ENCODE data around the gene IFNL4.

The IFNL4 gene

DNA sequence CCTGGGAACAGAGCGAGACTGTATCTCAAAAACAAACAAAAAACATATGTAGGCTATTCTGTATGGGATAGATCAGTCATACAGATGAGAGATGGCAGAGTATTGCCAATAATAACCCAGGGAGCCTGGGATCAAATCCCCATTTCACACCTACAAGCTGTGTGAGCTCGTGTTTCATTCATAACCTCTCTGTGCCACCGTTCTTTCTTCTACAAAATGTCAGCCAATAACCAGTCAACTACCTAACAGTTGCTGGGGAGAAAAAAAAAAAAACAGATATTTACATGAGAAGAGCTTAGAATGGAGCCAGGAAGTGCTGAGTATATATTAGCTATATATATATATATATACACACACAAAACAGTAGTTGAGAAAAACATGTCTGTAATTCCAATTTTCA lies 13.0 kb upstream of the IFNL4 start:
- DNase-seq (ENCODE audit: insufficient read length, low spot score) (no peak), FAIRE-seq (no peak)
- no peak for TF ChIP-seq POLR2AphosphoS5 (IDR thresholded peaks at IDR 0.05; ENCODE audit: low read depth, low read length)
- no peak for TF ChIP-seq POLR2A (IDR thresholded peaks at IDR 0.05; ENCODE audit: low read depth, low read length)
- TF ChIP-seq SPI1 (IDR thresholded peaks at IDR 0.05; ENCODE audit: low read depth, low read length), result no peak
- no peak for TF ChIP-seq PAX5 (IDR thresholded peaks at IDR 0.05; ENCODE audit: insufficient read depth, low read length, severe bottlenecking)
- TF ChIP-seq TAF1 (IDR thresholded peaks at IDR 0.05; ENCODE audit: low read depth, low read length), result no peak
- no peak for TF ChIP-seq POU2F2 (IDR thresholded peaks at IDR 0.05; ENCODE audit: low read depth, low read length)

DNA sequence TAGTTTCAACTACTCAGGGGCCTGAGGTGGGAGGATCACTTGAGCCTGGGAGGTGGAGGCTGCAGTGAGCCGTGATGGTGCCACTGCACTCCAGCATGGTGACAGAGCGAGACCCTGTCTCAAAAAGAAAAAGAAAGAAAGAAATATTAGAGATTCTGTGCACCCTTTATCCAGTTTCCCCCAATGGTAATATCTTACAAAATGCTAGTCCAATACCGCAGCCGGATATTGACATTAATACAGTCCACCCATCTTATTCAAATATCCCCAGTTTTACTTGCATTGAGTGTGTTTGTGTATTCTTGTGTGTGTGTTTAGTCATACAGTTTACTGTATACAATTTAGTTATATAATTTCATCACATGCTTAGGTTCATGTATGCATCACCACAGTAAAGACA lies 8.6 kb upstream of the IFNL4 start:
- TF ChIP-seq PAX5 (IDR thresholded peaks at IDR 0.05; ENCODE audit: insufficient read depth, low read length, severe bottlenecking), result no peak
- no peak for TF ChIP-seq POLR2A (IDR thresholded peaks at IDR 0.05; ENCODE audit: low read depth, low read length)
- TF ChIP-seq TAF1 (IDR thresholded peaks at IDR 0.05; ENCODE audit: low read depth, low read length), result no peak
- TF ChIP-seq POU2F2 (IDR thresholded peaks at IDR 0.05; ENCODE audit: low read depth, low read length), result no peak
- TF ChIP-seq SPI1 (IDR thresholded peaks at IDR 0.05; ENCODE audit: low read depth, low read length), result no peak
- TF ChIP-seq POLR2AphosphoS5 (IDR thresholded peaks at IDR 0.05; ENCODE audit: low read depth, low read length), result no peak
- FAIRE-seq (no peak), DNase-seq (ENCODE audit: insufficient read length, low spot score) (no peak)

DNA sequence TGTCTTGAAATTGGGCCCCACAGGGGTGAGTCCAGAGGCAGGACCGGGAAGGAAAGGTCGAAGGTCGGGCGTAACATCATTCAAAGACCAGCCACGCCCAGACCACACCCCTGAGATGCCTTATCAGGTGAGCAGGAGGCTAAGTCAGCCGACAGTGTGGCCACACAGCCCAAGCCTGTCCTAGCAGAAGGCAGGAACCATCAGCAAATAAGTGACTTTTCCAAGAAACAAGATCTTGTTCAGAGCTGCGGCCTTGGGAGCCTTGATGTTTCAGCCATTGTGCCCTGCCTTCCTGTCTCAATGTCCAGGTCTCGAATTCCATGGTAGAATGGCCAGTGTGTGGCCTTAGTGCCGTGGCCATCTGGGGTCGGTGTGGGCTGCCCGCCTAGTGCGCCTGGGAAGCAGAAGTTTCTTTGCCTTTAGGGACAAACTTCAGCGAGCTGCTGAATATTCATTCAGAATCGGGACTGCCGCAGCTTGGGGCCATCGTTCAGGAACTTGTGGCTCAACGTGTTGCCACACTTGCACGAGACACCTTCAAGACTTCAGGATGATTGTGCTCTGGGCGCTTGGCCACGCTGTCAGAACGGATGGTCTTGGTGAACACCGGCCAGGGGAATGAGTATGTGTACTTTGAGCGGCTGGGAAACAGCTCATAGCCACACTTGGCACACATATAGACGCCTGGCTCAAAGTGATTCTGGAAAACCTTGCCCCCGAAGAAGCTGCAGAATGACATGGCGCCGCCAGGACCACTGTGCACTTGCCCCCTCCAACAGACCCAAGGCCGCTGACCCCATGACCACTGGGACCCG lies 6.1 kb upstream of the IFNL4 start:
- TF ChIP-seq POLR2A (IDR thresholded peaks at IDR 0.05; ENCODE audit: low read depth, low read length), result no peak
- no peak for TF ChIP-seq SPI1 (IDR thresholded peaks at IDR 0.05; ENCODE audit: low read depth, low read length)
- TF ChIP-seq POU2F2 (IDR thresholded peaks at IDR 0.05; ENCODE audit: low read depth, low read length), result no peak
- no peak for TF ChIP-seq POLR2AphosphoS5 (IDR thresholded peaks at IDR 0.05; ENCODE audit: low read depth, low read length)
- no peak for TF ChIP-seq TAF1 (IDR thresholded peaks at IDR 0.05; ENCODE audit: low read depth, low read length)
- no peak for TF ChIP-seq PAX5 (IDR thresholded peaks at IDR 0.05; ENCODE audit: insufficient read depth, low read length, severe bottlenecking)
- DNase-seq (ENCODE audit: insufficient read length, low spot score) (no peak), FAIRE-seq (no peak)

DNA sequence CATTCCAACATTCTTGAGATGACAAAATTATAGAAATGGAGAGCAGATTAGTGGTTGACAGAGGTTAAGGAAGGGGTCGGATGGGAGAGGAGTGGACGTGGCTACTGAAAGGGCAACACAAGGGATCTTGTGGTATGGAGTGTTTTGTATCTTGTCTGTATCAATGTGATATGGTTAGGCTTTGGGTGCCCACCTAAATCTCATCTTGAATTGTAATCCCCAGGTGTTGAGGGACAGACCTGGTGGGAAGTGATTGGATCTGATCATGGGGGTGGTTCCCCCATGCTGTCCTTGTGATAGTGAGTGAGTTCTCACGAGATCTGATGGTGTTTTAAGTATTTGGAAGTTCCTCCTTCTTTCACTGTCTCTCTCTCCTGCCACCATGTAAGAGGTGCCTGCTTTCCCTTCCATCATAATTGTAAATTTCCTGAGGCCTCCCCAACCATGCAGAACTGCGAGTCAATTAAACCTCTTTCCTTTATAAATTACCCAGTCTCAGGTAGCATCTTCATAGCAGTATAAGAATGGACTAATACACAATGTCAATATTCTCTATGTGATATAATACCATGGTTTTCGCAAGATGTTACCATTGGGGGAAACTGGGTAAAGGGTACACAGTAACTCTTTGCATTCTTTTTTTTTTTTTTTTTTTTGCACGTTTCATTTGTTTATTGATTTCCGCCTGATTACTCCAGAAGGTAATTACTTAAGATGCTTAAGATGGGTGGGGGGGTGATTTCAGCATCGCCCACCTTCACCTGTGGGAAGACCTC lies 4.9 kb upstream of the IFNL4 start:
- no peak for FAIRE-seq
- no peak for DNase-seq (ENCODE audit: insufficient read length, low spot score)
- TF ChIP-seq POLR2AphosphoS5 (IDR thresholded peaks at IDR 0.05; ENCODE audit: low read depth, low read length), result no peak
- TF ChIP-seq POU2F2 (IDR thresholded peaks at IDR 0.05; ENCODE audit: low read depth, low read length), result no peak
- no peak for TF ChIP-seq TAF1 (IDR thresholded peaks at IDR 0.05; ENCODE audit: low read depth, low read length)
- TF ChIP-seq SPI1 (IDR thresholded peaks at IDR 0.05; ENCODE audit: low read depth, low read length), result no peak
- TF ChIP-seq POLR2A (IDR thresholded peaks at IDR 0.05; ENCODE audit: low read depth, low read length), result no peak

DNA sequence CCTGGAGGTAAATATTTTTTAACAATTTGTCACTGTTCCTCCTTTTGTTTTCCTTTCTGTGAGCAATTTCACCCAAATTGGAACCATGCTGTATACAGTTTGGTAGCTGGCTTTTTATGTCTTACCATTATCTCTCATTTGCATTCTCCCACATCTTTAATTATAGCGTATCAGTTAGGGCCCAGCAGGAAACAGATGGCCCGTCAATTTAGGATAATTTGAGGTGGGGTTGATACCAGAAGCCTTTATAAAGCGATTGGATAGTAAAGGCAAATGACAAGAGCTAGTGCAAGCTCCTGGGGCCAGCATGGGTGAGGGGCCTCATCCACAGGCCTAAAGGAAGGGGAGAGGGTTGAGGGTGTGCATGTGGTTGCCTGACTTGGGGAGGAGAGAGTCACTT lies 3.8 kb upstream of the IFNL4 start:
- DNase-seq (ENCODE audit: insufficient read length, low spot score), result no peak
- TF ChIP-seq PAX5 (IDR thresholded peaks at IDR 0.05; ENCODE audit: insufficient read depth, low read length, severe bottlenecking) (no peak), POLR2AphosphoS5 (IDR thresholded peaks at IDR 0.05; ENCODE audit: low read depth, low read length) (no peak), SPI1 (IDR thresholded peaks at IDR 0.05; ENCODE audit: low read depth, low read length) (no peak), POU2F2 (IDR thresholded peaks at IDR 0.05; ENCODE audit: low read depth, low read length) (no peak), POLR2A (IDR thresholded peaks at IDR 0.05; ENCODE audit: low read depth, low read length) (no peak)
- FAIRE-seq, result no peak

DNA sequence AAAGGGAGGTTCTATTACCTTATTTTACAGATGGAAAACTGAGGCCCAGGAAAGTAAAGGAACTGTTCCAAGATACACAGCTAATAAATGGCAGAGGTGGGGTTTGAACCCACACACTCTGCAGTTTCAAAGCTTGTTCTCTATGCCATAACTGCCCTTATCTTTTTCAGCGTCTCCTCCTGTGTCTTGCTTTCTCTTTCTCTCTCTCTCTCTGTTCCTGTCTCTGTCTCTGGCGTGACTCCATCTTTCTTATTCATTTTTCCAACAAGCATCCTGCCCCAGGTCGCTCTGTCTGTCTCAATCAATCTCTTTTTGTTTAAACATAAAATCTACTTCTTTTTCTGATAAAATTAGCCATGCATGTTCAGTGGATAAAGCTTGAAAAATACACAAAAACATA lies 3.2 kb upstream of the IFNL4 start:
- FAIRE-seq, result no peak
- TF ChIP-seq POLR2A (IDR thresholded peaks at IDR 0.05; ENCODE audit: low read depth, low read length), result no peak
- TF ChIP-seq SPI1 (IDR thresholded peaks at IDR 0.05; ENCODE audit: low read depth, low read length), result no peak
- TF ChIP-seq POLR2AphosphoS5 (IDR thresholded peaks at IDR 0.05; ENCODE audit: low read depth, low read length), result no peak
- no peak for DNase-seq (ENCODE audit: insufficient read length, low spot score)

DNA sequence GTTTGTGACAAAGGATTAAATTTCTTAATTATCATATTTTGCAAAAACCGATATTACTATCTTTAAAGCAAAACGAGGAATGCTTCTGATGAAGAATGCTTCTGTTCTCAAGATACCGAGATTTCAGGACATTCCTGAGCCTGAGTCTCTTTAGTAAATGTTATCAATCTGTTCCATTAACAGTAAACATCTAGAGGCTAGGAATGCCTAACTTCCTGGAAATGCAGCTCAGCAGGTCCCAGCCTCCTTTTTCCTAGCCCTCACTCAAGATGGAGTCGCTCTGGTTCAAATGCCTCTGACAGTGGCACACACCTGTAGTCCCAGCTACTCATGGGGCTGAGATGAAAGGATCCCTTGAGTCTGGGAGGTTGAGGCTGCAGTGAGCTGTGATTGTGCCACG lies 2.4 kb upstream of the IFNL4 start:
- no peak for FAIRE-seq
- TF ChIP-seq POLR2A (IDR thresholded peaks at IDR 0.05; ENCODE audit: low read depth, low read length) (no peak), POLR2AphosphoS5 (IDR thresholded peaks at IDR 0.05; ENCODE audit: low read depth, low read length) (no peak), SPI1 (IDR thresholded peaks at IDR 0.05; ENCODE audit: low read depth, low read length) (no peak), TAF1 (IDR thresholded peaks at IDR 0.05; ENCODE audit: low read depth, low read length) (no peak), PAX5 (IDR thresholded peaks at IDR 0.05; ENCODE audit: insufficient read depth, low read length, severe bottlenecking) (no peak), POU2F2 (IDR thresholded peaks at IDR 0.05; ENCODE audit: low read depth, low read length) (no peak)
- DNase-seq (ENCODE audit: insufficient read length, low spot score), result no peak

DNA sequence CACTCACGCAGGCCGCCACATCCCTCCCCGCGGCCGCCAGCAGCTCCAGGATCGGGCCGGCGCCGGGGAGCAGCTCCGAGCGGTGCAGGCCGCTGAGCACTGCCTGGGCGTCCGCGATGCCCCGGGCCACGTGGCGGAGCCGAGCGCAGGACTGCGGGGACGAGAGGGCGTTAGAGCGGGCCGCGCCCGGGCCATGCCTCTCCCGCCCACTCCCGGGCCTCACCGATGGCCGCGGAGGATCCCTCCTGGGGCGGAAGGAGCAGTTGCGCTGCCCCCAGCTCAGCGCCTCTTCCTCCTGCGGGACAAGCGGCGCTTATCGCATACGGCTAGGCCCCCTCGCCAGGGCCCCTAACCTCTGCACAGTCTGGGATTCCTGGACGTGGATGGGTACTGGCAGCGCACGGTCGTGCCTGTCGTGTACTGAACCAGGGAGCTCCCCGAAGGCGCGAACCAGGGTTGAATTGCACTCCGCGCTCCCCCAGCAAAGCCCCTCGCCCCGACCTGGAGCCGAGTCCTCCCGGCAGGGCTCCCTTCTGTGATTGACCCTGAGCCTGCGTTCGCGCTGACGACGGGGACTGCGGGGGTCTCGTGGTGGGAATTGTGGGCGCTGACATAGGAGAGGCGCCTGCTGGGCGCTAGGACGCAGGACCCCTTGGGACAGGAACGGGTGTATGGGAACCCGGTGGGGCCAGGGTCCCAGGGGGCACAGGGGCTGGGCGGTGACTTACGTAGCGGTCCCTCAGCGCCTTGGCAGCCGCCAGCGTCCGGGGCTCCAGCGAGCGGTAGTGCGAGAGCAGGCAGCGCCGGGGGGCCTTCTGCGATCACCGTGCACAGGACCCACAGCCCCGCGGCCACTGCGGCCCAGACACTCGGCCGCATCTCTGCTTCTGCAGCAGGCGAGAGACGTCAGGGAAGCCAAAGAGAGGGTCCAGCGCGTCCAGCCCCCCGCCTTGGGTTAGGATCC lies 673 bp downstream of the IFNL4 start:
- DNase-seq (ENCODE audit: insufficient read length, low spot score) (no peak), FAIRE-seq (no peak)
- no peak for TF ChIP-seq SPI1 (IDR thresholded peaks at IDR 0.05; ENCODE audit: low read depth, low read length)
- TF ChIP-seq POLR2AphosphoS5 (IDR thresholded peaks at IDR 0.05; ENCODE audit: low read depth, low read length), result no peak
- no peak for TF ChIP-seq POU2F2 (IDR thresholded peaks at IDR 0.05; ENCODE audit: low read depth, low read length)
- TF ChIP-seq POLR2A (IDR thresholded peaks at IDR 0.05; ENCODE audit: low read depth, low read length), result no peak
- TF ChIP-seq TAF1 (IDR thresholded peaks at IDR 0.05; ENCODE audit: low read depth, low read length), result no peak

All from GM12891 (cell line).